GM19467 (cell line): ENCODE results near the gene DAPK2.

ENCODE experiments used
- ATAC-seq: cut with Tn5 transposase; IDR thresholded peaks from one replicate; pipeline ENCODE4 v1.9.1; 2021; ENCODE audit warnings: mild to moderate bottlenecking, moderate library complexity; ENCODE audit not compliant: unreplicated experiment

The DAPK2 gene

DNA sequence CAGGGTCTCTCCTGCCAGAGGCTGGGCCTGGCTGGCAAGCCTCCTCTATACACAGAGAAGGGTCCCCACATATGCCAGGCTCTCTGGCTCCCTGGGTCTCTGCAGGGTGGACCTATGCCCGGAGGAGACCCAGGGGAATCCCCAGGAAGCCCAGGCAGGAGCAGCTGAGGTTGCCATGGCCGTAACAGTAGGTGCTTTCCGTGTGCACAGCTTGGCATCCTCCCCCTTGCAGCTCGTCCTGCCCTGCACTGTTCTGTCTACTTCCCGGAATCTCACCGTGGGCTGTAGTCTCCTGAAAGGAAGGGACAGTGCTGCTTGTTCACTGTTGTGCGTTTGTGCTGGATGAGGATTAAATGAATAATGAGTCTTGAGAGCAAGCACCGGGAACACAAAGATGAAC, 47.8 kb downstream of the DAPK2 start:
- no peak for ATAC-seq

- ATAC-seq: no peak
These were observed 48.4 kb downstream of the DAPK2 start for GRCh38 chr15:63997715-63998442.

DNA sequence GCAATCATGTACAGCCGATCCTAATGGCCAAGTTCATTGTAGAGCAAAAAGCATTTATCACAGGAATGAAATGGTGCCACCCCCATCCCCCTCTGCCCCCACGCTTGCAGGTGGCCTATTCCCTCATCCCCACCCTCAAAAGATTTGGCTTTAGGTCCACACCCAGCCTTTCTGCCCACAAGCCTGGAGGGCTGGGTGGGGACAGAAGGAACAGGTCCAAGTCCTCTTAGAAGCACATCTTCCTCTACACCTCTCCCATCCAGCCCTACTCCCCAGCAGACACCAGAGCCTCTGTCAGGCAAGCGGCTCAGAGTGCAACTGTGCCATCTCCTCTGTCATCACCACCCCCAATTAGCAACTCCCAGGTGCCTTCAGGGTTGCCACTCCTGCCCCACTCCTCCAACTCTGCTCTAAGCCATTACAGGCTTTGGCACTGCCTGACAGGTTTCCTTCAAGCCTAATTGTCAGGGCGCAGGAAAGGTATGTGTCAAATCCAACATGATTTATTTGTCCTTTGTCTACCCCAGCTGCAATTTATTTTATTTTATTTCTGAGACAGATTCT, 49.4 kb downstream of the DAPK2 start:
- ATAC-seq: no peak

- ATAC-seq: no peak
These were observed 50.5 kb downstream of the DAPK2 start for GRCh38 chr15:63995789-63996188.

GRCh38 chr15:63994073-63994600, 52.1 kb downstream of the DAPK2 start:
- ATAC-seq: no peak

DNA sequence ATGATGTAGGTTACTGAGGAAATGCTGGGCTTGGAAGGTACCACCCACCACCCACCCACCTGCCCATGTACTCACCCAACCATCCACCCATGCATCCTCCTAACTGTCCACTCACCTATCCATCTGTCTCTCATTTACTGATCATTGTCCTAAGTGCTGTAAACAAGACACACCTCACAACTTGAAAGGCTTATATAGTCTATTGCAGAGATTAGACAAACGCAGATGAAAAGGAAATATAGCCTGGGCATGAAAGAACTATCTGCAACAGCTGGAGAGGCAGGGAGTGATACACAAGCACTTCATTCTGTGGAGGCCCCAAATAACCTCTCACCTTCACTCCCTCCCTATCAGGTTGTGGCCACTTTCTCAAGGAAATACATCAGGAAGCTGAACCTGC, 54.0 kb downstream of the DAPK2 start:
- ATAC-seq: no peak

- ATAC-seq: no peak
These were observed 54.6 kb downstream of the DAPK2 start for GRCh38 chr15:63991706-63992105.

- no peak for ATAC-seq
These were observed 55.8 kb downstream of the DAPK2 start for GRCh38 chr15:63990454-63990853.

GRCh38 chr15:63987796-63988378, 58.4 kb downstream of the DAPK2 start:
- ATAC-seq: no peak

GRCh38 chr15:63986751-63987341, 59.4 kb downstream of the DAPK2 start:
- peak; percentile 55 for ATAC-seq

DNA sequence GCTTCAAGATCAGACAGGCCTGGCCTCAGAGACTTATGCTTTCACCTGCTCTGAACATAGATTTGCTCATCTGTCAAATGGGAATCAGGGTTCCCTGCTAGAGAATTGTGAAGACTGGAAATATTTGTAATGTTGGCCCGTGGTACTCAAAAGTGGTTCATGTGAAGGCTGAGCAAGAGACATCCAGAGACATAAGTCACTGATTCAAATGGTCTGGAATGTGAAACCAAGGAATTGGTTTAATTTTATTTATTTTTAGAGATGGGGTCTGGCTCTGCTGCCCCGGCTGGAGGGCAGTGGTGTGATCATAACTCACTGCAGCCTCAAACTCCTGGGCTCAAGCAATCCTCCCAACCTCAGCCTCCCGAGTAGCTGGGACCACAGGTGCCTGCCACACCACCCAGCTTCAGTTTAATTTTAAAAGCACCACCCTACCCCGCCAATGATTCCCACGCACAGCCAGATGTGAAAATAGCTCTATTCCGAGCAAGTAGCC, 60.1 kb downstream of the DAPK2 start:
- ATAC-seq: no peak

DNA sequence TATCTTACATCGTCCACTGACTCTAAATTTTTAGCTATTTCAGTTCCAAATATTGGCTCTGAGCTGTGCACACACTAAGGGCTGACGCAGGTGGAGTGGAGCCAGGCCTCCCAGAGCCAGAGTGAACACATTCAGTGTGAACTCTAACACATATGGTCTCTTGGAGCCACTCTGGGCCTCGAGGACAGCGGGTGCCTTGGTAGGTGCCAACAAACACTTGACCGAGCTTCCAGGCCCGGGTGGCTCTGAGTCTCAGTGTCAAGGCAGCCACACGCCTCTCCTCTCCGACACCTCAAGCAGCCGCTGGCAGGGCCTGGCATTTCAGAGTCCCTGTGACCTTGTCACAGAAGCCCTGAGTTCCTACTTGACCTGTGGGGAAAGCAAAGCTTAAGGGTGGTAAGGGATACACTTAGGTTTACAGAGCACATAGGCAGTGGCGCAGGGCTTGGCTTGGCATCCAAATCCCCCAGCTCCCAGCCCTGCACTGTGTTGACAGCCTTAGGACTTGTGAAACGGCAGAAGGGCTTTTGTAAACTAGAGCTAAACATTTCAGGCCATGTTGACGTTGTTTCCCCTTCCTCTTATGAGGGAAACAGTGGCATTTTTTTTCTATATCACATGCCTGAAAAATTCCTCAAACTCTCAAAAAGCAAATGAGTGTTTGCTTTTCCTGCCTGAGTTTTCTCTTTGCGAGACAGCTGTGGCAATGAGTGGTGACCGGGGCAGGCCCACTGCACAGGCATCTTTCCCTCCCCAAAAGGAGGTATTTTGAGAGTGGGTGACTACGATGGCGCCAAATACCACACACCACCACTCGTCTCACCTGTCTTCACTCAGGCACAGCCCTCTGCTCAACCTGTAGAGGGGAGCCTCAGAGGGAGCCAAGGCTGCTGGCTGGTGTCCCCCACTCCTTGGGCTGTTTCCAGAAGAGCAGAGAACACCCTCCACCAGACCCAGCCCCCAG, 60.8 kb downstream of the DAPK2 start:
- ATAC-seq: no peak

- ATAC-seq: no peak
These were observed 62.0 kb downstream of the DAPK2 start for GRCh38 chr15:63984331-63984730.

DNA sequence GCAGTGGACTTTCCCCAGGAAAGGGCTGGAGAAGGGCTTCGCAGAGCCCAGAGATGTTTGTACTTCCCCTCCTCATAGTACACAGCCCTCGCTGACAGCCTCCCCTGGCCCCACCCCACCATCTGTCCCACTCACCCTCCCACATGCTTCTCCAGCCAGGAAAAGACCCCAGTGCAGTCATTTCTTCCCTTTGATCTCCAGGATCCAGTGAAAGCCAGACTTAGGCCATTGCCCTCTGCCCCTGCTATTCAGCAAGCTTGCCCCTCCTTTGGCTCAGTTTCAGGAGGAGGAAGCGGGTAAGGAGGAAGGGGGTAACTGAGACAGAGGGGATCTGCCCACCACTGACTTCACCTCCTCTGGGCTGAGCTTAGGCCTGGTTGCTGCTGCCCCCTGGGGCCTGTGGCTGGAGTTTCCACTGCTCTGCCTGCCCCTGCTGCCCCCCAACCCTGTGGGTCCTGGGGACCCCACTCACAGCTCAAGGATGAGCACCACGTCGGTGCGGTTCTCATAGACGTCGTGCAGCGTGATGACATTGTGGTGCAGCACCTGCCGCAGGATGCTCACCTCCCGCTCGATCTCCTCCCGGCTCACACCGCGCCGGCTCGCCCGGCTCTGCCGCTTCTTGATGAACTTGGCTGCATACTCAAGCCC, 63.1 kb downstream of the DAPK2 start:
- no peak for ATAC-seq

DNA sequence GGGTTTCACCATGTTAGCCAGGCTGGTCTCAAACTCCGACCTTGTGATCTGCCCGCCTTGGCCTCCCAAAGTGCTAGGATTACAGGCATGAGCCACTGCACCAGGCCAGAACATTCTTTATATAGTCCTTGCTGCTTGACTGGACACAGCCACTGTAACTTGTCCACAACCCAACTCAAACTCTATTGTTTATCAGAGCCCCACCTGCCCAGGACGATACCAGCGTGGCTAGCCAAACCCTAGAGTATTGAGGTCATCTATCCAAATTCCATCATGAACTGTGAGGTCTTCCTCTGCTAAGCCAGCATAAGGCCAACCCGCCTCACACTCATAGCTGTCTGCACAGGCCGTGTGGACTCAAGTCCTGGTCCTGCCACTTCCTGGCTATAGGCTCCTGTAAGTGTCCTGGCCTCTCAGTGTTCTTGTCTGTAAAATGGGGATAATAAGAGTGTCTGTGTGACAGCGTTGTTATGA, 63.9 kb downstream of the DAPK2 start:
- ATAC-seq: no peak

- ATAC-seq: no peak
These were observed 64.5 kb downstream of the DAPK2 start for GRCh38 chr15:63981596-63982320.

GRCh38 chr15:63979262-63979793, 67.0 kb downstream of the DAPK2 start:
- no peak for ATAC-seq

DNA sequence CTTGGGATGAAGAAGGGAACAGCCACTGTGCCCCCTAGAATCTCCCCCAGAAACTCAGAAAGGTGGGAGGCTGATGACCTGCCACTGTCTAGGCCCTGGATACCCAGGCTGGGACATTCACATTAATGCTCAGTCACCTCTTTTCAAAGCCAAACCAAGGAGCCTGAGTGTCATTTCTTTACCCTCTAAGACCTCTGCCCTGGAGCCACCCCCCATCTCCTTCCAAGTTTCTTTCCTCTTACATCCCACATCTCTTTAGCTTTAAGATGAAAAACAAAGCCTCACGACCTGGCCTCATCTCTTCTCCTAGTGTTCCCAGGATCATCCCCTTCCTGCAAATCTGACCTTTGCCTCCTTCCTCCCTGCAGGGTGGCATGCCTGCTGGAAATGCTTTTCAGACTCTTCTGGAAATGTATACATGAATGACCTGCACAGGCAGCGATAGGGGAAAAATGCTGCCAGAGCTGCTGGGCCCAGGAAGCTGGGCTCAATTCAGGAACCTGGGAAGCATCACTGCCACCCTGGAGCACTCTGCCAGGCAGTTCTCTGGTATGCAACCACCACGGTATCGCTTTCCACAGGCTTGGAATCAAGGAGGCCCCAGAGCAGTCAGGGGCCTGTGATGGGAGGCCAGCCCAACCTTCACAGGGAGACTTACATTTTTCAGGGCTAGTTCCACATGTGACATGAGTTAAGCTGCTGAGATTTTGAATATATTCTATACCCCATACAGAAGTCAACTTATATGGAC, 67.6 kb downstream of the DAPK2 start:
- ATAC-seq: no peak
